HCT116 (cell line): ENCODE data around the gene NHLRC4. TPM values are rescaled to one million over a fixed set of nuclear protein-coding genes. Genes with fewer than 3 reads are reported as not detected.

Source experiments
- ATAC-seq: fragments of 200-7000 bp; cut with Tn5 transposase; 2 replicates; pipeline ENCODE4 v1.9.1; 2020; ENCODE audit warnings: mild to moderate bottlenecking, moderate library complexity
- BruUV-seq: library from RNA; stranded (reverse); fragments of 400-500 nt; replicated peaks from 2 replicates; lab custom pipeline; 2021; lab: Mats Ljungman, UMichigan
- CTCF ChIA-PET: fragments of 300-600 bp; sonication (Branson Sonifier 250); formaldehyde crosslinking; loops from one replicate; lab custom pipeline; 2021; ENCODE audit warnings: antibody characterized with exemption; lab: Charles Lee
- POLR2A ChIA-PET: fragments of 300-600, 350-600 bp; sonication (Branson Sonifier 250); formaldehyde crosslinking; loops from one replicate; lab custom pipeline; 2021; ENCODE audit warnings: antibody characterized with exemption; lab: Charles Lee
- RAD21 ChIA-PET, 2 experiments: fragments of 300-600 bp; sonication (Branson Sonifier 250); formaldehyde crosslinking; loops; one replicate each; lab custom pipeline; 2023; ENCODE audit warnings: low total read pairs in 2 of 2; ENCODE audit not compliant: uncharacterized antibody in 2 of 2, unreplicated experiment in 2 of 2, low non-redundant PET in 1 of 2; lab: Charles Lee
- DNase-seq: peaks from one replicate; pipeline ENCODE4 v3.0.0-alpha.2; 2010; ENCODE audit warnings: low read depth, low spot score
- H2AFZ ChIP-seq: fragments of 200-600 bp; shearing (Covaris generic), sonication (generic); 2 replicates; pipeline ENCODE4 v1.6.1; 2017; ENCODE audit warnings: low read depth, mixed run types, mixed read lengths, antibody characterized with exemption, low read length; ENCODE audit not compliant: poor library complexity, severe bottlenecking
- H3K27ac ChIP-seq: 2 replicates; pipeline ENCODE4 v1.5.1; 2012; ENCODE audit warnings: low read depth, low read length
- H3K27me3 ChIP-seq: fragments of 200-600 bp; sonication (generic); 2 replicates; pipeline ENCODE4 v1.6.1; 2016; ENCODE audit warnings: mixed run types, low read length, mixed read lengths; ENCODE audit not compliant: insufficient read depth
- H3K36me3 ChIP-seq, 2 experiments: fragments of 200-500 bp in 1 of 2; fragments of 200-600 bp in 1 of 2; sonication (Bioruptor generic) in 1 of 2; sonication (generic) in 1 of 2; 2 replicates each; pipeline versions ENCODE4 v1.5.1 to v1.6.1; 2014 to 2016; ENCODE audit warnings: low read length in 2 of 2, inconsistent platforms in 1 of 2, mixed read lengths in 1 of 2, mixed run types in 1 of 2; ENCODE audit not compliant: insufficient read depth in 2 of 2, control insufficient read depth in 1 of 2
- H3K4me1 ChIP-seq, 2 experiments: fragments of 200-600 bp in 1 of 2; sonication (generic) in 1 of 2; 2 replicates each; pipeline versions ENCODE4 v1.5.1 to v1.6.1; 2012 to 2017; ENCODE audit warnings: low read length in 2 of 2, inconsistent platforms in 1 of 2, mild to moderate bottlenecking in 1 of 2, mixed read lengths in 1 of 2, mixed run types in 1 of 2, moderate library complexity in 1 of 2; ENCODE audit not compliant: insufficient read depth in 2 of 2, control insufficient read depth in 1 of 2
- H3K4me2 ChIP-seq: fragments of 200-600 bp; sonication (generic); 2 replicates; pipeline ENCODE4 v1.6.1; 2017; ENCODE audit warnings: mixed run types, low read length, mixed read lengths
- H3K4me3 ChIP-seq, 2 experiments: fragments of 200-600 bp in 1 of 2; sonication (generic) in 1 of 2; replicated peaks in 1 of 2; 2 replicates each; pipeline ENCODE4 v1.5.1; 2011 to 2016; ENCODE audit warnings: low read length in 2 of 2, control low read depth in 1 of 2, low read depth in 1 of 2, mild to moderate bottlenecking in 1 of 2, mixed read lengths in 1 of 2, mixed run types in 1 of 2
- H3K79me2 ChIP-seq: fragments of 200-600 bp; sonication (generic); 2 replicates; pipeline ENCODE4 v1.6.1; 2017; ENCODE audit warnings: mild to moderate bottlenecking, mixed run types, low read length, moderate library complexity, mixed read lengths; ENCODE audit not compliant: insufficient read depth
- H3K9ac ChIP-seq: fragments of 200-600 bp; sonication (generic); 2 replicates; pipeline ENCODE4 v1.6.1; 2016; ENCODE audit warnings: low read length, mixed read lengths
- H3K9me2 ChIP-seq: fragments of 200-600 bp; sonication (generic), shearing (Covaris generic); 2 replicates; pipeline ENCODE4 v1.6.1; 2017; ENCODE audit warnings: mixed run types, mild to moderate bottlenecking, moderate library complexity; ENCODE audit not compliant: insufficient read depth
- H3K9me3 ChIP-seq, 2 experiments: fragments of 200-500 bp in 1 of 2; fragments of 200-600 bp in 1 of 2; sonication (Bioruptor generic) in 1 of 2; sonication (generic) in 1 of 2; 2 replicates each; pipeline ENCODE4 v1.6.1; 2014 to 2017; ENCODE audit warnings: low read length in 2 of 2, mixed read lengths in 2 of 2, inconsistent platforms in 1 of 2, low read depth in 1 of 2, mild to moderate bottlenecking in 1 of 2, mixed run types in 1 of 2, moderate library complexity in 1 of 2; ENCODE audit not compliant: control insufficient read depth in 1 of 2, insufficient read depth in 1 of 2
- H4K20me1 ChIP-seq: fragments of 200-600 bp; sonication (generic), shearing (Covaris generic); 2 replicates; pipeline ENCODE4 v1.6.1; 2017; ENCODE audit warnings: mixed run types, mild to moderate bottlenecking, moderate library complexity; ENCODE audit not compliant: insufficient read depth
- CEBPB ChIP-seq: IDR thresholded peaks from 2 replicates; pipeline ENCODE4 v1.6.1; 2012; ENCODE audit warnings: low read depth
- CTCF ChIP-seq, 3 experiments: fragments of 200-600 bp in 1 of 3; sonication (generic) in 1 of 3; IDR thresholded peaks in 2 of 3; conservative IDR thresholded peaks in 1 of 3; 2 replicates each; pipeline ENCODE4 v1.5.1; 2012 to 2017; ENCODE audit warnings: low read depth in 2 of 3, low read length in 2 of 3, antibody characterized with exemption in 1 of 3, borderline replicate concordance in 1 of 3, control low read depth in 1 of 3, mild to moderate bottlenecking in 1 of 3, mixed read lengths in 1 of 3, mixed run types in 1 of 3, moderate library complexity in 1 of 3; ENCODE audit not compliant: insufficient read depth in 1 of 3
- EGR1 ChIP-seq: IDR thresholded peaks from 2 replicates; pipeline ENCODE4 v1.6.1; 2012; ENCODE audit warnings: low read depth
- ELF1 ChIP-seq: IDR thresholded peaks from 2 replicates; pipeline ENCODE4 v1.6.1; 2012; ENCODE audit warnings: low read depth, borderline replicate concordance
- EZH2phosphoT487 ChIP-seq: fragments of 200-600 bp; IDR thresholded peaks from 2 replicates; pipeline ENCODE4 v1.6.1; 2018; ENCODE audit warnings: antibody characterized with exemption, borderline replicate concordance
- MAX ChIP-seq: IDR thresholded peaks from 2 replicates; pipeline ENCODE4 v1.6.1; 2012
- POLR2A ChIP-seq: IDR thresholded peaks from 2 replicates; pipeline ENCODE4 v1.7.0; 2011; ENCODE audit warnings: borderline replicate concordance; ENCODE audit not compliant: insufficient read depth, insufficient read length; ENCODE audit errors: extremely low read depth
- POLR2AphosphoS5 ChIP-seq: IDR thresholded peaks from 2 replicates; pipeline ENCODE4 v1.6.1; 2011; ENCODE audit warnings: mild to moderate bottlenecking, low read depth, low read length, moderate library complexity
- RAD21 ChIP-seq: IDR thresholded peaks from 2 replicates; pipeline ENCODE4 v1.6.1; 2012; ENCODE audit warnings: low read depth, mild to moderate bottlenecking
- REST ChIP-seq: IDR thresholded peaks from 2 replicates; pipeline ENCODE4 v1.6.1; 2012; ENCODE audit warnings: low read depth
- SRF ChIP-seq: IDR thresholded peaks from 2 replicates; pipeline ENCODE4 v1.6.1; 2012; ENCODE audit warnings: low read depth
- TCF7L2 ChIP-seq: IDR thresholded peaks from 2 replicates; pipeline ENCODE4 v1.7.0; 2011; ENCODE audit warnings: borderline replicate concordance, inconsistent platforms; ENCODE audit not compliant: insufficient read depth, insufficient read length; ENCODE audit errors: extremely low read depth
- YY1 ChIP-seq: IDR thresholded peaks from 2 replicates; pipeline ENCODE4 v1.6.1; 2011; ENCODE audit warnings: low read length, low read depth, moderate library complexity, mild to moderate bottlenecking; ENCODE audit not compliant: insufficient replicate concordance; ENCODE audit errors: extremely low read depth
- ZFX ChIP-seq: fragments of 450-650 bp; IDR thresholded peaks from 2 replicates; pipeline ENCODE4 v1.6.1; 2017
- ZNF274 ChIP-seq: fragments of 200-500 bp; sonication (Bioruptor generic); IDR thresholded peaks from 2 replicates; pipeline ENCODE4 v1.6.1; 2014; ENCODE audit warnings: mild to moderate bottlenecking, low read depth, low read length, inconsistent platforms
- intact Hi-C: fragments of 100-400 bp; cut with micrococcal nuclease; formaldehyde crosslinking; loops from 2 replicates; pipeline ENCODE4 v1.10.0; 2022
- total RNA-seq: library from RNA; stranded (reverse); gene quantifications from one replicate; pipeline ENCODE4 v1.2.1, GENCODE V29; 2021; ENCODE audit not compliant: unreplicated experiment

NHLRC4 gene
- total RNA-seq, 1 experiment from 2014 or later, result 0.22 TPM

- TF ChIP-seq REST (no peak), ZNF274 (no peak), RAD21 (no peak), ELF1 (no peak), EZH2phosphoT487 (no peak)
- TF ChIP-seq, all 23 proteins: peak for 0
Measured at GRCh38 chr16:565419-566330, 1.1 kb upstream of the NHLRC4 start (continued).

GRCh38 chr16:567373-568256, 810 bp downstream of the NHLRC4 start:
- Histone ChIP-seq H4K20me1 (no peaks in the 10 kb centered on the region), H3K9me3 (no peaks in the 10 kb centered on the region), H3K4me3 (no peak overlapping the region), H3K9me2 (no peaks in the 10 kb centered on the region), H2AFZ (no peak overlapping the region), H3K27me3 (no peaks in the 10 kb centered on the region), H3K4me2 (no peak overlapping the region), H3K36me3 (no peaks in the 10 kb centered on the region), H3K27ac (no peak overlapping the region; the same call in 1 of the 2 replicates), H3K9ac (no peak overlapping the region), H3K4me1 (peaks cover 7 to 16% of the 10 kb centered on the region in 2 experiments), H3K79me2 (peaks cover 9% of the 10 kb centered on the region; the same call in 1 of the 2 replicates)
- BruUV-seq, result no TSS peak
- ChIA-PET POLR2A (no interaction called here), CTCF (interaction anchor here (1.2 kb wide), 1 partner anchor 176 kb away, joined by 3 read pairs; no protein-coding TSS in a partner anchor), RAD21 (no interaction called here)
- ATAC-seq, result no peak
- DNase-seq, result no peak
- intact Hi-C loops, result no loop called here
- no peak for TF ChIP-seq SRF
- no peak for TF ChIP-seq CEBPB
- no peak for TF ChIP-seq ZFX
- TF ChIP-seq ELF1, result no peak
- no peak for TF ChIP-seq POLR2A
- no peak for TF ChIP-seq EGR1
- no peak for TF ChIP-seq POLR2AphosphoS5
- no peak for TF ChIP-seq MAX
- TF ChIP-seq YY1, result no peak
- no peak for TF ChIP-seq TCF7L2
- TF ChIP-seq CTCF (IDR thresholded peaks at IDR 0.05 in 2 of 3, conservative IDR thresholded peaks at IDR 0.05 in 1 of 3; ENCODE audit: borderline replicate concordance in 1 of 3, insufficient read depth in 1 of 3, low read depth in 2 of 3, low read length in 2 of 3), result no peak
